GM15510 (cell line): Measurements from ENCODE around the gene PHF11.

Experiments
- POLR2A ChIP-seq: IDR thresholded peaks from 3 replicates; pipeline ENCODE4 v1.6.1; 2011; ENCODE audit warnings: borderline replicate concordance; ENCODE audit not compliant: insufficient read length; ENCODE audit errors: extremely low read depth

The PHF11 gene

DNA sequence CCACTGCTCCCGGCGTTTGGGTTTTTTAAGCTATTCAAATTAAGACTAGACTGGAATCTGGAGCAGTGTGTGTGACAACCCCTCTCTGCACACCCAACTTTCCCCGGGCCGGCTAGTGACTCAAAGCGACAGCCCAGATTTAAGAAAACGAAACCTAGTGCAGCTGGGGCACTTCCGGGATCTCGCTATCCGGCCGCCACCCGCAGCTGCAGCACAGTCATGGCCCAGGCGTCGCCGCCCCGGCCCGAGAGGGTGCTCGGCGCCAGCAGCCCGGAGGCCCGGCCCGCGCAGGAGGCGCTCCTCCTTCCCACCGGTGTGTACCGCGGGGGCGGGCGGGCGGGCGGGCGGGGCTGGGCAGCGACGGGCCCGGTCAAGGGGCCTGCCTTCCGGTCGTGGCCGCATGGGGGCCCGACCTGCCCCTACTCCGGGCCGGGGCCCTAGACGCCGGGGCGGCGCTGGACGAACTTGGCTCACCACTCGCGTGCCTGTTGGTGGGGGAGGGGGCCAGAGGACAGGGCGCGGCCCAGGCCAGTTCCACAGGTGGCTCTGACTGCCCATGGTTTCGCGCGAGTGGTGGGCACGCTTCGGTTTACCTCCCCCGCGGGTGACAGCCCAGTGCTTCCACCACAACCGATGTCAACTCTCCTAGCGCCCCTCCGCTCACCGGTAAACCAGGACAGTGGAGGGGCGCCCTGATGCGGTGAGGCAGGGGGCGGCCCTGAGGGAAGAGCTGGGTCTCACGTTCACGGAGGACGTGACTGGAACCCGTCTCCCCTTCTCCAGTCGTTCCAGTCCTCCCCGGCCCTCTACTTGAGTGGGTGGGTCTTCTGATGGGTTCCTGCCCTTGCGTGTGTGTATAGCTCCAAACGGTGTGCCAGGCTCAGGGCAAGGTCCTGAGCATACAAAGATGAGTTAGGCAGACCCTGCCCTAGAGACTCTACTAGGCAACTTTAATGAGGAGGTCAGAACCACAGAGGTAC, at the start of gene PHF11:
Gene PHF11 (plus strand): TSS at position 171 of the 980 bp plus-strand sequence. CDS start 49 bp downstream, at position 220.
- peak; percentile 83 for TF ChIP-seq POLR2A

GRCh38 chr13:49446473-49446872, 49.3 kb upstream of the PHF11 start:
- no peak for TF ChIP-seq POLR2A

- TF ChIP-seq POLR2A, result no peak
Measured at GRCh38 chr13:49448753-49449152, 47.0 kb upstream of the PHF11 start.

DNA sequence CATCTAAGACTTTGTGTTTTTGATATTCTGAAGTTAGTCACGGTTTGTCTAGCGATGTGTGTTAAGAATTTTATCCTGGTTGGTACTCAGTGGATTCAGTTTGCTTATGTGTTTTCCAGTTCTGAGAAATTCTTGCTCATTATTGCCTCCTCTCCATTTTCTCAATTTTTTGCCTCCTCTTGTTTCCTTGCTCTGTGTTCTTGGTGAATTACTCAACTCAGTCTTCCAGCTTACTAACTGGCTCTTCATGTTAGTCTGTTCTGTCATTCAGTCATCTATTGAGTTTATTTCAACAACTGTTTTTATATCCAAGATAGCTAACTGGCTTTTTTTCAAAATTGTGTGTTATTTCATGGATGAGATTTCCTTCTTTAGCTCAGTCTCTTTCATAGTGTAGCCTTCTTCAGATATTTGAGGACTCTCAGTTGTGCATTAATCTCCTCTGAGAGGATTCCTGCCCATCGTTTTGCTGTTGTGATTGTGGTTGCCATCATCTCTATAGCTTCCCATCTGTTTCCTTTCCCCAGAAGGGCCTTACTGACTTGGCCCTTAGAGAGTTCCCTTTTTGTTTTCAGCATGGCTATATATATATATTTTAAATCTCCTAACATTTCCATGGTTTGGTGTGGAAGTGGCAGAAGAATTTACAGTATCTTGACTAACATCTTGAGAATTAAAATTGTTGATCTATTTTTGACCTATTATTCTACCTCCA, 45.5 kb upstream of the PHF11 start:
- no peak for TF ChIP-seq POLR2A

- TF ChIP-seq POLR2A, result no peak
Measured at GRCh38 chr13:49452725-49453457, 42.9 kb upstream of the PHF11 start.

DNA sequence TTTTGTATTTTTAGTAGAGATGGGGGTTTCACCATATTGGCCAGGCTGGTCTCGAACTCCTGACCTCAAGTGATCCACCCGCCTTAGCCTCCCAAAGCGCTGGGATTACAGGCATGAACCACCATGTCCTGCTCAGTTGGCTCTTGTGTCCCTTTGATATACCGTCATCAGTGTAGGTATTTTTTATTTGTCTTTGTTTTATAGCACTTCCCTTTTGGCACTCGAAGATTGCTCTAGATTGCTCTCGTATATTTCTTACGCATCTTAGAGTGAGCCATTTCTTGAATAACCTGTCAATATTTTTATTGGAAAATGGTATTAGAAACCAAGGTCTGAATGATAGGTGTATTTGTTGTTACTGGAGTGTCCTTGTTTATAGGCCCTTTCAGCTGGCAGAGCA, 42.3 kb upstream of the PHF11 start:
- no peak for TF ChIP-seq POLR2A

- no peak for TF ChIP-seq POLR2A
Measured at GRCh38 chr13:49454388-49455006, 41.3 kb upstream of the PHF11 start.

DNA sequence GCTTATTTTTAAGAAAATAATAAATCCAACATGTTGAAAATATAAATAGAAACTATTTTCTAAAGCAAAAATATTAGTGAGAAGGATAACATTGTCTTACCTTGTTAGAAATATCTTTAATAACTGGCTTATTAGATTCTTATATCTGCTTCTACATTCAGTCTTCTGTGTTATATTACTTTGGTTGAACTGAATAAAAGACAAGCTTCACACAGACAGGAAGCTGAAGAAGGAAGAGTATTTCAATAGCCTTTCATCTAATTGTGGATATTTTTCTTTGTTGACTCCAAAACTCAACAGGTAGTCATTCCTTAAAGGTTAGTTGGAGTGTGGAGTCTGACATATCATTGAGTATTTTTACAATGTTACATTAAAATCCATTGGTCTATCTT, 40.8 kb upstream of the PHF11 start:
- TF ChIP-seq POLR2A, result no peak

GRCh38 chr13:49456156-49456555, 39.6 kb upstream of the PHF11 start:
- no peak for TF ChIP-seq POLR2A

- TF ChIP-seq POLR2A, result no peak
Measured at GRCh38 chr13:49457221-49457620, 38.5 kb upstream of the PHF11 start.

GRCh38 chr13:49459580-49459979, 36.2 kb upstream of the PHF11 start:
- no peak for TF ChIP-seq POLR2A

GRCh38 chr13:49464085-49464484, 31.7 kb upstream of the PHF11 start:
- TF ChIP-seq POLR2A, result no peak

GRCh38 chr13:49464621-49465325, 31.0 kb upstream of the PHF11 start:
- TF ChIP-seq POLR2A, result no peak

DNA sequence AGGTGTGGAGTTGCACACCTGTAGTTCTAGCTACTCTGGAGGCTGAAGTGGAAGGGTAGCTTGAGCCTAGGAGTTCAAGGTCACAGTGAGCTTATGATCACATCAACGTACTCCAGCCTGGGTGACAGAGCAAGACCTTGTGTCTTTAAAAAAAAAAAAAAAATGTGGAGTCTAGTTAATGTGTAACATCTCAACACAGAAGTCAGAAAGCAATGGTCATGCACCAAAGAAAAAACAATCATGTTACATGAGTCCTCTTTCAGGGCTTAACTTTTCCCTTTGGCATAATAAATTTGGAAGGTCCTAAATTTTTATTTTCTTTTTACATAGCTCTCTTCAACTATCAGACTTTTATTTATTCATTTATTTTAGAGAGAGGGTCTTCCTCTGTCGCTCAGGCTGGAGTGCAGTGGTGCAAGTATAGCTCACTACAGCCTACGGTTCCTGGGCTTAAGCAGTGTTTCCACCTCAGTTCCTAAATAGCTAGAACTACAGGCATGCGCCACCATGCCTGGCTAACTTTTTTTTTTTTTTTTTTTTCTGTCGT, 29.4 kb upstream of the PHF11 start:
- no peak for TF ChIP-seq POLR2A
